ENCODE results near the gene NAPG.
"Not testable (repeated sequence)": the region's sequence is repeated elsewhere in the genome, so short reads cannot be mapped to it uniquely, and the experiment has no call there.

NAPG gene

GRCh38 chr18:10580215-10580614 is 54.4 kb downstream of the NAPG start:
- DNase-seq (ENCODE audit: low read depth) = no peak

GRCh38 chr18:10585260-10585659 is 59.4 kb downstream of the NAPG start:
- DNase-seq (ENCODE audit: low read depth) = no peak

- no peak for DNase-seq (ENCODE audit: low read depth)
Observed at GRCh38 chr18:10588975-10589374, 63.1 kb downstream of the NAPG start.

- no peak for DNase-seq (ENCODE audit: low read depth)
Observed at GRCh38 chr18:10590412-10590811, 64.6 kb downstream of the NAPG start.

GRCh38 chr18:10591896-10592295 is 66.1 kb downstream of the NAPG start:
- DNase-seq (ENCODE audit: low read depth) = no peak

- not testable (repeated sequence) for DNase-seq (ENCODE audit: low read depth)
Observed at GRCh38 chr18:10593366-10594022, 67.7 kb downstream of the NAPG start.

- not testable (repeated sequence) for DNase-seq (ENCODE audit: low read depth)
Observed at GRCh38 chr18:10595917-10596316, 70.1 kb downstream of the NAPG start.

- not testable (repeated sequence) for DNase-seq (ENCODE audit: low read depth)
Observed at GRCh38 chr18:10597695-10598094, 71.9 kb downstream of the NAPG start.

GRCh38 chr18:10600701-10601100 is 74.9 kb downstream of the NAPG start:
- DNase-seq (ENCODE audit: low read depth) = not testable (repeated sequence)

Data from activated gamma-delta T cell treated with anti-CD3 and anti-CD28 coated beads, Interleukin-2, amount 50 U/mL, for 16 hours (primary cell).